Karpas-422 (cell line): ENCODE measurements around the gene ZNF844. TPM values are rescaled to one million over a fixed set of nuclear protein-coding genes. Genes with fewer than 3 reads are reported as not detected.
"Not testable (repeated sequence)": the region's sequence is repeated elsewhere in the genome, so short reads cannot be mapped to it uniquely, and the experiment has no call there.

Experiments used
- DNase-seq: peaks from one replicate; pipeline ENCODE4 v3.0.0-alpha.2; 2015
- H2AFZ ChIP-seq: fragments of 200-600 bp; sonication (generic); 2 replicates; pipeline ENCODE4 v1.6.1; 2014; ENCODE audit warnings: antibody characterized with exemption, low read length, mixed read lengths
- H3K27ac ChIP-seq: fragments of 200-600 bp; sonication (generic); 2 replicates; pipeline ENCODE4 v1.5.1; 2014; ENCODE audit warnings: mild to moderate bottlenecking, low read length, moderate library complexity
- H3K27me3 ChIP-seq: fragments of 200-600 bp; sonication (generic); 2 replicates; pipeline ENCODE4 v1.6.1; 2014; ENCODE audit warnings: low read length, mixed read lengths
- H3K36me3 ChIP-seq: fragments of 200-600 bp; sonication (generic); 2 replicates; pipeline ENCODE4 v1.6.1; 2014; ENCODE audit warnings: low read length, mixed read lengths; ENCODE audit not compliant: insufficient read depth
- H3K4me1 ChIP-seq: fragments of 200-600 bp; sonication (generic); 2 replicates; pipeline ENCODE4 v1.6.1; 2014; ENCODE audit warnings: mild to moderate bottlenecking, low read length, mixed read lengths
- H3K4me2 ChIP-seq: fragments of 200-600 bp; sonication (generic); 2 replicates; pipeline ENCODE4 v1.6.1; 2014; ENCODE audit warnings: low read length, low read depth, mild to moderate bottlenecking; ENCODE audit not compliant: poor library complexity, severe bottlenecking
- H3K4me3 ChIP-seq: fragments of 200-600 bp; sonication (generic); 2 replicates; pipeline ENCODE4 v1.5.1; 2014; ENCODE audit warnings: mild to moderate bottlenecking, antibody characterized with exemption, low read length, mixed read lengths
- H3K79me2 ChIP-seq: fragments of 200-600 bp; sonication (generic); 2 replicates; pipeline ENCODE4 v1.6.1; 2014; ENCODE audit warnings: mild to moderate bottlenecking, low read length, mixed read lengths
- H3K9ac ChIP-seq: fragments of 200-600 bp; sonication (generic); 2 replicates; pipeline ENCODE4 v1.6.0; 2014; ENCODE audit warnings: low read length
- H3K9me2 ChIP-seq: fragments of 200-600 bp; sonication (generic), shearing (Covaris generic); replicated peaks from 2 replicates; pipeline ENCODE4 v1.6.0; 2014; ENCODE audit warnings: mild to moderate bottlenecking, low read length, moderate library complexity; ENCODE audit not compliant: insufficient read depth
- H3K9me3 ChIP-seq: fragments of 300-700, 200-600 bp; sonication (generic); 2 replicates; pipeline ENCODE4 v1.6.1; 2014; ENCODE audit warnings: low read length, mixed read lengths
- H4K20me1 ChIP-seq: fragments of 200-600 bp; sonication (generic); 2 replicates; pipeline ENCODE4 v1.6.1; 2014; ENCODE audit warnings: mild to moderate bottlenecking, antibody characterized with exemption, low read length, low read depth; ENCODE audit not compliant: insufficient read depth
- total RNA-seq: library from RNA; depleted of rRNA; stranded (reverse); fragments of >200 nt; shearing (Covaris generic); gene quantifications from 2 replicates; pipeline ENCODE4 v1.2.3, GENCODE V29; 2014; ENCODE audit warnings: low replicate concordance

Gene ZNF844
- total RNA-seq, 1 experiment from 2014 or later: 11.7 TPM

GRCh38 chr19:12043752-12044422, 20.6 kb upstream of the ZNF844 start:
- peaks cover 34% of the 10 kb centered on the region for H3K9me3 ChIP-seq
- H3K9me2 ChIP-seq: no peaks in the 10 kb centered on the region
- no peak overlapping the region for H3K4me2 ChIP-seq
- no peak overlapping the region for H3K27ac ChIP-seq
- H3K4me3 ChIP-seq: no peak overlapping the region
- no peaks in the 10 kb centered on the region for H3K4me1 ChIP-seq
- no peak for DNase-seq
- no peaks in the 10 kb centered on the region for H3K27me3 ChIP-seq
- no peaks in the 10 kb centered on the region for H3K79me2 ChIP-seq
- H3K36me3 ChIP-seq: peaks cover 28% of the 10 kb centered on the region
- H3K9ac ChIP-seq: no peak overlapping the region
- no peak overlapping the region for H2AFZ ChIP-seq
- no peaks in the 10 kb centered on the region for H4K20me1 ChIP-seq

DNA sequence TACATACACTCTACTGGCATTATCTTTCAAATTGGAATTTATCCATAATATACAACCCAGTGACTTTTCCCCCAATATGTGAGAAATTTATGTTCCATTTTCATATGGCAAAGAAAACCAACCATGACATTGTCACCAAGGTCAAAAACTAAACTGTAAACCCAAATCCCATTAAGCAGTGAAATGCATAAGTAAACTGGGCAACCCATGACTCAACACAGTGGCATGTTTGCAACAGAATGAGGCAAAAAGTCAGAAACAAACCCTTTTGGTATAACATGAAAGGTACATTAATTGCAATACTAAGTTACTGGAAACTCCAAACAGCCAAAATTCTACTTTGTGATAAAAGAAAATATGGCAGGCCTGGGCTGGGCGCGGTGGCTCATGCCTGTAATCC, 16.7 kb upstream of the ZNF844 start:
- peaks cover 28% of the 10 kb centered on the region for H3K36me3 ChIP-seq
- H3K4me1 ChIP-seq: peaks cover 6% of the 10 kb centered on the region
- no peaks in the 10 kb centered on the region for H3K27me3 ChIP-seq
- no peak for DNase-seq
- H3K4me3 ChIP-seq: no peak overlapping the region
- peaks cover 32% of the 10 kb centered on the region for H3K9me3 ChIP-seq
- no peaks in the 10 kb centered on the region for H3K79me2 ChIP-seq
- no peaks in the 10 kb centered on the region for H3K9me2 ChIP-seq
- H3K27ac ChIP-seq: no peak overlapping the region
- no peak overlapping the region for H3K4me2 ChIP-seq
- no peaks in the 10 kb centered on the region for H4K20me1 ChIP-seq
- no peak overlapping the region for H2AFZ ChIP-seq
- H3K9ac ChIP-seq: no peak overlapping the region

- peaks cover 4% of the 10 kb centered on the region for H3K36me3 ChIP-seq
- DNase-seq: no peak
- H3K9me3 ChIP-seq: peaks cover 3% of the 10 kb centered on the region; the same call in 1 of the 2 replicates
- H3K9me2 ChIP-seq: no peaks in the 10 kb centered on the region
- peak overlapping the region; percentile 91 for H2AFZ ChIP-seq
- no peaks in the 10 kb centered on the region for H4K20me1 ChIP-seq
- H3K4me2 ChIP-seq: peak overlapping the region; percentile 90
- no peak overlapping the region for H3K27ac ChIP-seq
- H3K9ac ChIP-seq: peak overlapping the region; percentile 81
- peaks cover 11% of the 10 kb centered on the region for H3K4me1 ChIP-seq
- no peaks in the 10 kb centered on the region for H3K79me2 ChIP-seq
- H3K4me3 ChIP-seq: peak overlapping the region; percentile 80
- H3K27me3 ChIP-seq: no peaks in the 10 kb centered on the region
Measured at GRCh38 chr19:12052091-12052496, 12.4 kb upstream of the ZNF844 start.

GRCh38 chr19:12052497-12053169, 11.9 kb upstream of the ZNF844 start, which contains the start of gene ZNF878:
ZNF878 (minus strand) TSS chr19:12052961; CDS start chr19:12052801, 160 bp downstream.
- Histone ChIP-seq H3K27ac (no peak within 1 kb of the TSS), H3K36me3 (peaks cover 3% of the 10 kb centered on the region; the same call in 1 of the 2 replicates), H3K9ac (peak within 1 kb of the TSS; percentile 81), H3K9me3 (peaks cover under 1% of the 10 kb centered on the region; the same call in 1 of the 2 replicates), H2AFZ (peak within 1 kb of the TSS; percentile 91), H3K27me3 (no peaks in the 10 kb centered on the region), H3K4me1 (peaks cover 11% of the 10 kb centered on the region), H3K9me2 (no peaks in the 10 kb centered on the region), H4K20me1 (no peaks in the 10 kb centered on the region), H3K4me2 (peak within 1 kb of the TSS; percentile 90), H3K4me3 (peak within 1 kb of the TSS; percentile 80), H3K79me2 (no peaks in the 10 kb centered on the region)
- peak; percentile 95 for DNase-seq

- no peaks in the 10 kb centered on the region for H3K79me2 ChIP-seq
- H3K36me3 ChIP-seq: no peaks in the 10 kb centered on the region
- no peak overlapping the region for H3K4me3 ChIP-seq
- H3K9me2 ChIP-seq: no peaks in the 10 kb centered on the region
- no peaks in the 10 kb centered on the region for H3K9me3 ChIP-seq
- H3K27me3 ChIP-seq: no peaks in the 10 kb centered on the region
- peaks cover 11% of the 10 kb centered on the region for H3K4me1 ChIP-seq
- H2AFZ ChIP-seq: no peak overlapping the region
- H4K20me1 ChIP-seq: no peaks in the 10 kb centered on the region
- H3K9ac ChIP-seq: no peak overlapping the region
- H3K4me2 ChIP-seq: no peak overlapping the region
- no peak overlapping the region for H3K27ac ChIP-seq
- no peak for DNase-seq
Measured at GRCh38 chr19:12055784-12056183, 8.7 kb upstream of the ZNF844 start.

DNA sequence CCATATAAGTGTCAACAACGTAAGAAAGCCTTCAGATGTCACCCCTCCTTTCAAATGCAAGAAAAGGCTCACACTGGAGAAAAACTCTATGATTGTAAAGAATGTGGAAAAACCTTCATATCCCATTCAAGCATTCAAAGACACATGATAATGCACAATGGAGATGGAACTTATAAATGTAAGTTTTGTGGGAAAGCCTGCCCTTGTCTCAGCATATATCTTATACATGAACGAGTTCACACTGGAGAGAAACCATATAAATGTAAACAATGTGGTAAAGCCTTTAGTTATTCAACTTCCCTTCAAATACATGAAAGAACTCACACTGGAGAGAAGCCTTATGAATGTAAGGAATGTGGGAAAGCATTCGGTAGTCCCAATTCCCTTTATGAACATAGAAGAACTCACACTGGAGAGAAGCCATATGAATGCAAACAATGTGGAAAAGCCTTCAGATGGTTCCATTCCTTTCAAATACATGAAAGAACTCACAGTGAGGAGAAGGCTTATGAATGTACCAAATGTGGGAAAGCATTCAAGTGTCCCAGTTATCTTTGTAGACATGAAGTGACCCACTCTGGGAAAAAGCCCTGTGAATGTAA, 11.1 kb downstream of the ZNF844 start:
- peaks cover 11% of the 10 kb centered on the region for H3K79me2 ChIP-seq
- no peak overlapping the region for H3K9ac ChIP-seq
- no peak overlapping the region for H2AFZ ChIP-seq
- peaks cover 60% of the 10 kb centered on the region for H3K9me3 ChIP-seq
- H3K4me1 ChIP-seq: no peaks in the 10 kb centered on the region
- no peaks in the 10 kb centered on the region for H3K27me3 ChIP-seq
- H4K20me1 ChIP-seq: no peaks in the 10 kb centered on the region
- H3K9me2 ChIP-seq: no peaks in the 10 kb centered on the region
- no peak for DNase-seq
- H3K4me2 ChIP-seq: no peak overlapping the region
- no peak overlapping the region for H3K4me3 ChIP-seq
- peaks cover 58% of the 10 kb centered on the region for H3K36me3 ChIP-seq
- no peak overlapping the region for H3K27ac ChIP-seq

- not testable (repeated sequence) for H3K4me3 ChIP-seq, DNase-seq, H3K27me3 ChIP-seq, H3K4me2 ChIP-seq, H3K27ac ChIP-seq, H3K9me2 ChIP-seq, H3K4me1 ChIP-seq, H2AFZ ChIP-seq, H4K20me1 ChIP-seq, H3K79me2 ChIP-seq, H3K9ac ChIP-seq
- H3K9me3 ChIP-seq: peaks cover 64% of the 10 kb centered on the region
- H3K36me3 ChIP-seq: peaks cover 54% of the 10 kb centered on the region
Measured at GRCh38 chr19:12076331-12076730, 11.8 kb downstream of the ZNF844 start.

GRCh38 chr19:12077375-12077774, 12.8 kb downstream of the ZNF844 start:
- Histone ChIP-seq H3K4me3 (no peak overlapping the region), H3K36me3 (peaks cover 54% of the 10 kb centered on the region), H3K27me3 (no peaks in the 10 kb centered on the region), H3K9me3 (peaks cover 57% of the 10 kb centered on the region), H3K79me2 (no peaks in the 10 kb centered on the region; the same call in 1 of the 2 replicates), H4K20me1 (no peaks in the 10 kb centered on the region), H3K4me2 (no peak overlapping the region), H3K27ac (no peak overlapping the region), H3K4me1 (no peaks in the 10 kb centered on the region), H2AFZ (no peak overlapping the region), H3K9me2 (no peaks in the 10 kb centered on the region), H3K9ac (no peak overlapping the region)
- DNase-seq: no peak
